Measurements from ENCODE around the gene ELAVL1. TPM values are rescaled to one million over a fixed set of nuclear protein-coding genes. Genes with fewer than 3 reads are reported as not detected.

The ELAVL1 gene
- total and polyA plus RNA-seq, 4 donors = 15.0 to 72.8 (median 47.0) TPM

- no peak for DNase-seq
- H3K36me3 ChIP-seq (ENCODE audit: control insufficient read depth in 4 of 4, insufficient read depth in 4 of 4, low read length in 4 of 4) = peaks cover 7 to 57% (median 36%) of the 10 kb centered on the region in 4 donors
- WGBS, 2 donors = 94 to 95% methylated on average over 11 of the region's 11 CpGs
Measured at GRCh38 chr19:7969555-7969939, 35.9 kb downstream of the ELAVL1 start.

DNA sequence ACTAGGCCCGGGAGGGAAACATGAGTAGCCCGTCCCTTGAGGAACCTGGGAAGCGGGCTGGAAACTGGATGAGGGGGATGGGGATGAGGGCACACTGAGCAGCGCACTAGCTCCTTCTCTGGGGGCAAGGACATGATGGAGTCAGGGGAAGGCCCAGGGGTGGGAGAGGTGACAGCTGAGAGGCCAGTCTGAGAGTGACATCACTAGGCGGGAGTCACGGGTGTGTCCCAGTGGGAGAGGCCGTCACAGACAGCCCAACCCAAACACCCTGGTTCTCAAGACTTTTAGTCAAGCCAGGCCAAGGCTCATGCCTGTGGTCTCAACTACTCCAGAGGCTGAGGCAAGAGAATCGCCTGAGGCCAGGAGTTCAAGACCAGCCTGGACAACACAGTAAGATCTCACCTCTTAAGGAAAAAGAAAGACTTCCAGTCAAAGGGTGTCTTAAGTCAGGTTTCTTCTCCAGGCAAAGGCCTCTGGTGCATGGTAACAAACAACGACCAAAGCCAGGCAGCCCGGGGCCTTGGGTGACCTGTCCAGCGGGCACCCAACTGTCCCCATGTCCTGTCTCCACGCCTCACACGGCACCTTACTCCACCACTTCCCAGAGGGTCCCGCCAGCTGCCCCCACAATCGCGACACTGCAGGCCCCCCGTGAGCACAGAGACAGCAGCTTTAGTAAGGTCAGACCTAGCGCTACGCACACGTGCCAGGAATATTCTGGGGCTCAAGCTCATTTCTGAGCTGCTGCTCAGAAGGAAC is 36.5 kb downstream of the ELAVL1 start:
- no peak overlapping the region for H3K9ac ChIP-seq (ENCODE audit: insufficient read depth in 1 of 2, low read length in 2 of 2)
- H3K27me3 ChIP-seq (ENCODE audit: control insufficient read depth in 3 of 3, insufficient read depth in 3 of 3, low read length in 2 of 3) = no peaks in the 10 kb centered on the region
- TF ChIP-seq, protein P1, sequence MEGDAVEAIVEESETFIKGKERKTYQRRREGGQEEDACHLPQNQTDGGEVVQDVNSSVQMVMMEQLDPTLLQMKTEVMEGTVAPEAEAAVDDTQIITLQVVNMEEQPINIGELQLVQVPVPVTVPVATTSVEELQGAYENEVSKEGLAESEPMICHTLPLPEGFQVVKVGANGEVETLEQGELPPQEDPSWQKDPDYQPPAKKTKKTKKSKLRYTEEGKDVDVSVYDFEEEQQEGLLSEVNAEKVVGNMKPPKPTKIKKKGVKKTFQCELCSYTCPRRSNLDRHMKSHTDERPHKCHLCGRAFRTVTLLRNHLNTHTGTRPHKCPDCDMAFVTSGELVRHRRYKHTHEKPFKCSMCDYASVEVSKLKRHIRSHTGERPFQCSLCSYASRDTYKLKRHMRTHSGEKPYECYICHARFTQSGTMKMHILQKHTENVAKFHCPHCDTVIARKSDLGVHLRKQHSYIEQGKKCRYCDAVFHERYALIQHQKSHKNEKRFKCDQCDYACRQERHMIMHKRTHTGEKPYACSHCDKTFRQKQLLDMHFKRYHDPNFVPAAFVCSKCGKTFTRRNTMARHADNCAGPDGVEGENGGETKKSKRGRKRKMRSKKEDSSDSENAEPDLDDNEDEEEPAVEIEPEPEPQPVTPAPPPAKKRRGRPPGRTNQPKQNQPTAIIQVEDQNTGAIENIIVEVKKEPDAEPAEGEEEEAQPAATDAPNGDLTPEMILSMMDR (IDR thresholded peaks at IDR 0.05; ENCODE audit: control extremely low read depth, extremely low read depth) = no peak
- peaks cover 7 to 58% (median 31%) of the 10 kb centered on the region in 4 donors for H3K36me3 ChIP-seq (ENCODE audit: control insufficient read depth in 4 of 4, insufficient read depth in 4 of 4, low read length in 4 of 4)
- no peaks in the 10 kb centered on the region for H3K9me3 ChIP-seq (ENCODE audit: control insufficient read depth in 4 of 4, insufficient read depth in 3 of 4, low read length in 3 of 4)
- DNase-seq (no peak), ATAC-seq (ENCODE audit: insufficient read depth, low FRiP score) (no peak)
- H3K27ac ChIP-seq (ENCODE audit: low read depth in 1 of 2, low read length in 1 of 2) = no peak overlapping the region
- H3K4me1 ChIP-seq (ENCODE audit: control insufficient read depth in 5 of 5, insufficient read depth in 5 of 5, low read length in 5 of 5) = no peaks in the 10 kb centered on the region
- 93 to 97% methylated on average over 20 of the region's 20 CpGs for WGBS, 2 donors
- no peak overlapping the region for H3K4me3 ChIP-seq

More at GRCh38 chr19:7969555-7969939, 35.9 kb downstream of the ELAVL1 start:
- Histone ChIP-seq H3K27ac (ENCODE audit: low read depth in 1 of 2, low read length in 1 of 2) (no peak overlapping the region), H3K4me1 (ENCODE audit: control insufficient read depth in 5 of 5, insufficient read depth in 5 of 5, low read length in 5 of 5) (no peaks in the 10 kb centered on the region), H3K9ac (ENCODE audit: insufficient read depth in 1 of 2, low read length in 2 of 2) (no peak overlapping the region), H3K9me3 (ENCODE audit: control insufficient read depth in 4 of 4, insufficient read depth in 3 of 4, low read length in 3 of 4) (no peaks in the 10 kb centered on the region), H3K27me3 (ENCODE audit: control insufficient read depth in 3 of 3, insufficient read depth in 3 of 3, low read length in 2 of 3) (no peaks in the 10 kb centered on the region), H3K4me3 (no peak overlapping the region)
- ATAC-seq (ENCODE audit: insufficient read depth, low FRiP score) = no peak
- TF ChIP-seq, protein P1 (IDR thresholded peaks at IDR 0.05; ENCODE audit: control extremely low read depth, extremely low read depth) = no peak

DNA sequence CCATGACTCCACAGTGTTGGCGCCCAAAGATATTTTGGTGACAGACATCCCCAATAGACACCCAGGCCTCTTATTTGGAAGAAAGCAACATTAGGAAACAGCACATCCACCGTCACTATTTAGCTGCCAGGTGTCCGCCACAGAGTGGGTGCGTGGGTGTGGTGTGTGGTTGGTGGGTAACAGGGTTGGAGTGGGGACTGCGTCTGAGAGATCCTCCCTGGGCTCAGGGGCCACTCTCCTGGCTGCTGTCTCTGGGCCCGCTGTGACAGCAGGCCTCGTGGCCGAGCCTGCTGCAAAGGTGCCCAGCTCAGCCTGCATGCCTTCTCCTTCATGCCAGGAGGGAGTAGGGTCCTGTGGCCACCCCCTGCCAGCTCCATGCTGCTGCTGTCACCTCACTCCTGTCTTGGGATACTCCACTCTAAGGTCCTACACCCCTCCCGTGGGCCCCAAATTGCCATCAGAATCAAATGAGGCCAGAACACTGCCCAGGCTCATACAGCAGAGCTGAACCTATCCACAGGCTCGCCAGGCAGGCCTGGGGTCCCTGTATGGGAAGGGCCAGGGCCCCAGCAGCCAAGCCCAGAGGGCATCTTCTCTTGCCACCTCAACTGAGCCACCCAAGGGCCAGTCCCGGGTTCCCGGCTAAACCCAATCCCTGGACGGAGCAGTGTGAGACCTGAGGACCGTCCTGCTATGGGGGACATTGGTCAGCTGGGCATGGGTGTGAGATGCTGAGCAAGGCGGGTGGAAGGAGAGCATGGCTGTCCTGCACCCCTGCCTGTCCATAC is 37.2 kb downstream of the ELAVL1 start:
- no peak overlapping the region for H3K27ac ChIP-seq (ENCODE audit: low read depth in 1 of 2, low read length in 1 of 2)
- WGBS, 2 donors = 90 to 97% methylated on average over 14 to 15 of the region's 15 CpGs
- H3K4me3 ChIP-seq = no peak overlapping the region
- peaks cover 11 to 59% (median 24%) of the 10 kb centered on the region in 4 donors for H3K36me3 ChIP-seq (ENCODE audit: control insufficient read depth in 4 of 4, insufficient read depth in 4 of 4, low read length in 4 of 4)
- H3K9me3 ChIP-seq (ENCODE audit: control insufficient read depth in 4 of 4, insufficient read depth in 3 of 4, low read length in 3 of 4) = no peaks in the 10 kb centered on the region
- ATAC-seq (ENCODE audit: insufficient read depth, low FRiP score) = no peak
- H3K27me3 ChIP-seq (ENCODE audit: control insufficient read depth in 3 of 3, insufficient read depth in 3 of 3, low read length in 2 of 3) = no peaks in the 10 kb centered on the region
- no peak overlapping the region for H3K9ac ChIP-seq (ENCODE audit: insufficient read depth in 1 of 2, low read length in 2 of 2)
- no peaks in the 10 kb centered on the region for H3K4me1 ChIP-seq (ENCODE audit: control insufficient read depth in 5 of 5, insufficient read depth in 5 of 5, low read length in 5 of 5)
- TF ChIP-seq, protein P1 (IDR thresholded peaks at IDR 0.05; ENCODE audit: control extremely low read depth, extremely low read depth) = no peak
- no peak for DNase-seq

Measured in lung (tissue), 12 donors.